Body of pancreas (tissue), 4 donors: ENCODE measurements around the gene CEBPA.

Source experiments
- CTCF ChIP-seq, 7 experiments: fragments of 450-650 bp in 4 of 7; fragments of 200-600 bp in 3 of 7; sonication (generic) in 3 of 7; IDR thresholded peaks; one replicate each; pipeline ENCODE4 v1.5.1; 2016 to 2019; ENCODE audit warnings: antibody characterized with exemption in 7 of 7
- POLR2A ChIP-seq, 3 donors: fragments of 450-650 bp; IDR thresholded peaks; one replicate each; pipeline ENCODE4 v1.6.1; 2016; ENCODE audit warnings: antibody characterized with exemption in 3 of 3, mild to moderate bottlenecking in 2 of 3

- TF ChIP-seq CTCF (IDR thresholded peaks at IDR 0.05) (no peak), POLR2A (IDR thresholded peaks at IDR 0.05) (no peak)
Observed at GRCh38 chr19:33277434-33277833, 24.9 kb downstream of the CEBPA start.
